ENCODE results near the gene FEV.
"Not testable (repeated sequence)": the region's sequence is repeated elsewhere in the genome, so short reads cannot be mapped to it uniquely, and the experiment has no call there.

FEV gene

DNA sequence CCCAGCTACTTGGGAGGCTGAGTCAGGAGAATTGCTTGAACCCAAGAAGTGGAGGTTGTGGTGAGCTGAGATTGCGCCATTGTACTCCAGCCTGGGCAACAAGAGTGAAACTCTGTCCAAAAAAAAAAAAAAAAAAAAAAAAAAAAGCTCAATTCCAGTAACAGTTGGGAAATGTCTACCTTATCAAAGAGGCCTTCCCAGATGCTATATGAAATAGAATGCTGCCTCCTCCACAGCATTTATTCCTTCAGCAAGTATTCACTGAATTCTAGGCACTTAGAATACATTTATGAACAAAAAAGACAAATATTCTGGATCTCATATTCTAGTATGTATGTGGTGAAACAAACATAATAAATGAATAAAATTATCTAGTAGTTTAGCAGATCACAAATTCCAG is 38.4 kb downstream of the FEV start:
- DNase-seq (ENCODE audit: insufficient read length, low spot score), result no peak

DNA sequence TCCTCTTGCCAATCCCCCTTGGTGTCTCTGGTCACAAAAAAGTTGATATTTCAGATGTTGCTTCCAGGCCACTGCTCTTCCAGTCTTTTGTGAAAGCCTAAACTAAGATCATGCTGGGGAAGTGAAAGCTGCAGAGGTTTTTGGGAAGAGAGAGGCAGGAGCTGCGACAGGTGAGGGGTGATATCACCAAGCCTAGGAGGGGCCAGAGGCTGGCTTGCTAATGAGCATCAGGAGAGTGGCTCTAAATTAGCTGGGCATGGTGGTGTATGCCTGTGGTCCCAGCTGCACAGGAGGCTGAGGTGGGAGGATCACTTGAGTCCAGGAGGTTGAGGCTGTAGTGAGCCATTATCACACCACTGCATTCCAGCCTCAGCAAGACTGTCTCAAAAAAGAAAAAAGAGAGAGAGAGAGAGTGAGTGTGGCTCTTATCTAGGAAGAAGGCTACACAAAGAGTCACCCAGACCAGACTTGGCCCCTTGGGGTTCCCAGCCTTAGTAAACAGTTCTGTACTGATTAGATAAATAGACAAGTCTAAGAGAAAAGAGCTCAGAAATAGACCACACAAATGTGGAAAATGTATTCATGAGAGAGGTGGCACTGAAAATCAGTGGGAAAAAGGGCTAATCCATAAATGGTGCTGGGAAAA is 40.1 kb downstream of the FEV start:
- FAIRE-seq (no peak), DNase-seq (ENCODE audit: insufficient read length, low spot score) (no peak)

More for the DNA sequence above, 38.4 kb downstream of the FEV start:
- no peak for FAIRE-seq

DNA sequence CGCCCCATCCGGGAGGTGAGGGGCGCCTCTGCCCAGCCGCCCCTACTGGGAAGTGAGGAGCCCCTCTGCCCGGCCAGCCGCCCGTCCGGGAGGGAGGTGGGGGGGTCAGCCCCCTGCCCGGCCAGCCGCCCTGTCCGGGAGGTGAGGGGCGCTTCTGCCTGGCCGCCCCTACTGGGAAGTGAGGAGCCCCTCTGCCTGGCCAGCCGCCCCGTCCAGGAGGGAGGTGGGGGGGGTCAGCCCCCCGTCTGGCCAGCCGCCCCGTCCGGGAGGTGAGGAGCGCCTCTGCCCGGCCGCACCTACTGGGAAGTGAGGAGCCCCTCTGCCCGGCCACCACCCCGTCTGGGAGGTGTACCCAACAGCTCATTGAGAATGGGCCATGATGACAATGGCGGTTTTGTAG is 53.2 kb downstream of the FEV start:
- not testable (repeated sequence) for FAIRE-seq

More for the DNA sequence above, 53.2 kb downstream of the FEV start:
- not testable (repeated sequence) for DNase-seq (ENCODE audit: insufficient read length, low spot score)
